T1000 (cell line): ENCODE data around the gene LDB1.

Source experiments
- DNase-seq: peaks from one replicate; lab custom pipeline; 2025; ENCODE audit warnings: mixed read lengths; lab: John Stamatoyannopoulos, UW

The LDB1 gene

DNA sequence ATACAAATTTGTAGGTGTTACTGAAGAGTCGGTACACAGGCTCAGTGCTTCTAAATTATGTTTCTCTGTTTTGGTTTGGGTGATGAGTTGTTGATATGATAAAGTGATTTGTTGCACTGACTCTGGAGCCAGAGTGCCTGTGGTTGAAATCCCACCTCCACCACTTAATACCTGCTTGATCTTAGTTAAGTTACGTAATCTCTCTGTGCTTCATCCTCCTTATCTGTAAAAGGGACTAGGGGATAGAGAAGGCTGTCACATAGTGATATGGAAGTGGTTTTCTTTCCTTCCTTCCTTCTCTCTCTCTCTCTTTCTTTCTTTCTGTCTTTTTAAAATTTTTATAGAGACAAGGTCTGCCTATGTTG lies 55.7 kb downstream of the LDB1 start:
- DNase-seq = no peak

DNA sequence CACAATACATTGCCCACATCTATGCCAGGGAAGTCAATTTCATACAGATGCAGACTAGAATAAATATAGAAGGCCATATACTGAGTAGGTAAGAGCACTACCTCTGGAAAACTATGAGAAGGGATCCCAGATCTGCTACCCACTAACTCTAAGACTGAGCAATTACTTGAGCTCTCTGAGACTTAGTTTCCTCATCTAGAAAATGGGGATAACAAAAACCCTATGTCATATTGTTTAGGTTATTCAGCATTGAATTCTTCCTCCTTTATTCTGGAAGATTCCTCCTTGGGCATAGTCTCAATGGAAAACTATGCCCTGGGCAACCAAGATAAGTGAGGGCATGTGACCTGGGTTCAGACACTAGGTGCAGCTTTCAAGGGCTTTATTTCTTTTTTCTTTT lies 60.2 kb downstream of the LDB1 start:
- no peak for DNase-seq
